A673 (cell line): ENCODE measurements around the gene RNF26.

Experiments used
- EZH2 ChIP-seq: fragments of 200-600 bp; sonication (generic); IDR thresholded peaks from 2 replicates; pipeline ENCODE4 v1.6.1; 2017; ENCODE audit warnings: borderline replicate concordance, low read depth, mild to moderate bottlenecking, mixed read lengths, antibody characterized with exemption, low read length; ENCODE audit not compliant: poor library complexity, severe bottlenecking
- TF ChIP-seq, protein P1 (sequence below): fragments of 300-800, 200-600 bp; sonication (generic); conservative IDR thresholded peaks from 2 replicates; pipeline ENCODE4 v1.5.1; 2017; ENCODE audit warnings: low read depth, mild to moderate bottlenecking, antibody characterized with exemption, low read length, moderate library complexity, mixed read lengths

DNA sequence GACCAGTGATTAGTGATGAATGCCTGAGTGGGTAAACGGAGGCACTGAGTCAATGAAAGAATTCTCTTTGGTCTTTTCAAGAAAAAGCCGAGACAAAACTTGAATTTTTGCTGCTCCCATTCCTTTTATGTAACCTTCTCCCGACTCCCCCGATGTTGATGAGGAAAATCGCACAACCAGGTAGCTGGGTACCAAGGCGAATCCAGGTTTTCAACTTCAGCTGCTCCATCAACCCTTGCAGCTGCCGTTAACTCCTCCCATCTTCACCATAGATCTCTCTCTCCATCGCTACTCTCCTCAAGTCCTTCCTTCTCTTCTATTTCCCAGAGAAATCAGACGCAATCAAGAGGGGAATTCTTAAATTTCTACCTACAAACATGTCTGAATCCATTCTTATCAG, 47.8 kb downstream of the RNF26 start:
- TF ChIP-seq EZH2, result no peak
- TF ChIP-seq, protein P1, sequence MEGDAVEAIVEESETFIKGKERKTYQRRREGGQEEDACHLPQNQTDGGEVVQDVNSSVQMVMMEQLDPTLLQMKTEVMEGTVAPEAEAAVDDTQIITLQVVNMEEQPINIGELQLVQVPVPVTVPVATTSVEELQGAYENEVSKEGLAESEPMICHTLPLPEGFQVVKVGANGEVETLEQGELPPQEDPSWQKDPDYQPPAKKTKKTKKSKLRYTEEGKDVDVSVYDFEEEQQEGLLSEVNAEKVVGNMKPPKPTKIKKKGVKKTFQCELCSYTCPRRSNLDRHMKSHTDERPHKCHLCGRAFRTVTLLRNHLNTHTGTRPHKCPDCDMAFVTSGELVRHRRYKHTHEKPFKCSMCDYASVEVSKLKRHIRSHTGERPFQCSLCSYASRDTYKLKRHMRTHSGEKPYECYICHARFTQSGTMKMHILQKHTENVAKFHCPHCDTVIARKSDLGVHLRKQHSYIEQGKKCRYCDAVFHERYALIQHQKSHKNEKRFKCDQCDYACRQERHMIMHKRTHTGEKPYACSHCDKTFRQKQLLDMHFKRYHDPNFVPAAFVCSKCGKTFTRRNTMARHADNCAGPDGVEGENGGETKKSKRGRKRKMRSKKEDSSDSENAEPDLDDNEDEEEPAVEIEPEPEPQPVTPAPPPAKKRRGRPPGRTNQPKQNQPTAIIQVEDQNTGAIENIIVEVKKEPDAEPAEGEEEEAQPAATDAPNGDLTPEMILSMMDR, result no peak
